Gastroesophageal sphincter (tissue), 4 donors: ENCODE data around the gene USP12. TPM values are rescaled to one million over a fixed set of nuclear protein-coding genes. Genes with fewer than 3 reads are reported as not detected.

Experiments
- ATAC-seq: fragments of 150-250 bp; one replicate; pipeline ENCODE4 v1.9.1; 2016; ENCODE audit warnings: mild to moderate bottlenecking, moderate library complexity
- H3K27ac ChIP-seq, 4 donors: fragments of 200-600 bp; sonication (generic) in 3 of 4; 1 replicate in 3 of 4; 2 replicates in 1 of 4; pipeline ENCODE4 v1.5.1; 2016 to 2019
- H3K27me3 ChIP-seq: fragments of 200-600 bp; sonication (generic); one replicate; pipeline ENCODE4 v1.5.1; 2019
- H3K36me3 ChIP-seq, 2 donors: fragments of 200-600 bp; sonication (generic); one replicate each; pipeline ENCODE4 v1.5.1; 2019; ENCODE audit warnings: control low read depth in 1 of 2
- H3K4me1 ChIP-seq, 3 donors: fragments of 200-600 bp; sonication (generic); 1 replicate in 2 of 3; 2 replicates in 1 of 3; pipeline ENCODE4 v1.5.1; 2016 to 2019; ENCODE audit warnings: control low read depth in 2 of 3
- H3K4me3 ChIP-seq, 2 donors: fragments of 200-600 bp; sonication (generic); one replicate each; pipeline ENCODE4 v1.5.1; 2019; ENCODE audit warnings: mild to moderate bottlenecking in 1 of 2, moderate library complexity in 1 of 2
- H3K9me3 ChIP-seq, 3 donors: fragments of 200-600 bp; sonication (generic); one replicate each; pipeline ENCODE4 v1.5.1; 2017 to 2019; ENCODE audit warnings: control low read depth in 2 of 3
- CTCF ChIP-seq, 4 experiments: fragments of 200-600 bp in 2 of 4; fragments of 450-650 bp in 2 of 4; sonication (generic) in 1 of 4; IDR thresholded peaks; one replicate each; pipeline ENCODE4 v1.5.1; 2017 to 2019; ENCODE audit warnings: antibody characterized with exemption in 4 of 4, mild to moderate bottlenecking in 2 of 4, moderate library complexity in 2 of 4
- EP300 ChIP-seq: sonication (generic); formaldehyde crosslinking; IDR thresholded peaks from one replicate; pipeline ENCODE4 v1.6.1; 2017; ENCODE audit warnings: antibody characterized with exemption, mild to moderate bottlenecking
- POLR2A ChIP-seq, 2 donors: fragments of 450-650 bp; IDR thresholded peaks; one replicate each; pipeline ENCODE4 v1.6.1; 2017; ENCODE audit warnings: antibody characterized with exemption in 2 of 2, mild to moderate bottlenecking in 2 of 2, moderate library complexity in 1 of 2
- POLR2AphosphoS5 ChIP-seq: sonication (generic); formaldehyde crosslinking; IDR thresholded peaks from one replicate; pipeline ENCODE4 v1.6.1; 2017; ENCODE audit warnings: antibody characterized with exemption
- WGBS, 2 donors: methylation state at CpG; one replicate each; pipeline ENCODE4 v1.1.5; 2018; ENCODE audit warnings: low coverage in 1 of 2; 5-methylcytosine and 5-hydroxymethylcytosine counted together
- total RNA-seq, 4 donors: library from RNA; depleted of rRNA; stranded (reverse); fragments of >200 nt; gene quantifications; one replicate each; pipeline ENCODE4 v1.1.0, GENCODE V29; 2016

The USP12 gene
- total RNA-seq, 4 donors from 2014 or later = 55.7 to 116 (median 78.8) TPM

DNA sequence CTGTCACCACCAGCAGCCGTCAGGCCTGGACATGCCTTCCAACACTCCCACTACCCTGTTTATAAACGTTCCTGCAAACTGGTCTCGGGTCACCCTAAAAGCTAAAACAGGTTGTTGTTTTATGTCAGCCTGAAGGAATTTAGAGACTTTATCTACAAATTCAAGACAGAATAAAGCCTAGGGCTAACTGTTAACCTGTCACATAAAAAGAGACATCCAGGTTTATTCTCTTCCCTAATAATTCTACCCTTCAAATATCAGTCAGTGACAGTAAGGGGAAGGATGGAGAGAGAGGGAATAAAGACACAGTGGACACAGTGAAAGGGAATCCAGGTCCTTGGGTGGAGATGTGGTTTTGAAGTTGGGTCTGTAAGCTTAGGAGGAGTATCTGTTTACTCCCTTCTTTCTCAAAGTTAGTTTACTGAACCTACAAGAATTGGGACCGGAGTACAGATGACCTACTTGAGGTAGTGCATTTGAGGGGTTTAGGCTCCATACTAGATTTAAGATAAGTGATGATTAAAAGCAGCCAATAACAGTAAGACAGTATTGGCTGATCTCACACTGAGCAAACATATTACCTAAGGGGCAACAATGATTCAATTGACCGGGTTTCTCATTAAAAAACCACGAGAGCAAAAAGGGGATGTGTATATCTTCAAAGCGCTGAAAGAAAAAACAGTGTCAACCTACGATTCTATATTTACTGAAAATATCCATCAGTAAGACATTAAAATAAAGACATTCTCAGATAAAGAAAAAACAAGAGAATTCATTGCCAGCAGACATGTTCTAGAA, 142.7 kb downstream of the USP12 start:
- 65 to 70% methylated on average over 6 to 8 of the region's 8 CpGs for WGBS, 2 donors
- ATAC-seq = no peak
- Histone ChIP-seq H3K27ac (no peak overlapping the region), H3K36me3 (no peaks in the 10 kb centered on the region), H3K4me3 (no peak overlapping the region), H3K4me1 (peaks cover 0 to 24% (median 0%) of the 10 kb centered on the region in 3 donors), H3K9me3 (no peaks in the 10 kb centered on the region), H3K27me3 (no peaks in the 10 kb centered on the region)
- TF ChIP-seq CTCF (IDR thresholded peaks at IDR 0.05) (no peak), EP300 (no peak), POLR2A (IDR thresholded peaks at IDR 0.05) (no peak), POLR2AphosphoS5 (no peak)

DNA sequence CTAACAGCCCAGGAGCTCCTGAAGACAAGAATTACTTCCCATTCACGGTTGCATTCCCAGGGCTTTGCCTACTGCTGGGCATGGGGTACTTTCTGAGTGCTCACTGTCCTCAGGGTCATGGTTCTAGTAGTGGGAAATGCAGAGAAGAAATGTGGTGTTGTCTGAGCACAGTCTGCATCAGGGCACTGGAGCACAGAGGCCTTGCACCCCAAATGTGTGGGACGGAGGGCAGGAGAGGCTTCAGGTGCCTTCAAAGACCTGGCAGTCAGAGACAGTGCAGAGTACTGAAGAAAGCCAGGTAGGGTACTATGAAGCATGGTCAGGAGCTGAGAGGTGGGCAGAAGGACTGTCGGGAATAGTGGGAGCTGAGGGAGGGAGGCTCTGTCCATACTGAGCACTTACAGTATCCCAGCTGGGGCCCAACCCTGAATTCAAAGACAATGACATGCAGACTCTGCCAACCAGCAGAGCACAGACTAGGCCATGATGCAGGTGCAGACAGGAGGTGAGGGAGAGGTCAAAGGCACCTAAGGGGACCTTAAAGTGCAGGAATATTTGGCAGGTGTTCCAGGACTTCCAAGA, 144.4 kb downstream of the USP12 start:
- H3K36me3 ChIP-seq = no peaks in the 10 kb centered on the region
- H3K27ac ChIP-seq = peak overlapping the region in 2 of 4 donors; percentile 22 to 33
- no peaks in the 10 kb centered on the region for H3K9me3 ChIP-seq
- no peak overlapping the region for H3K4me3 ChIP-seq
- H3K27me3 ChIP-seq = no peaks in the 10 kb centered on the region
- no peak for ATAC-seq
- H3K4me1 ChIP-seq = peaks cover 0 to 41% (median 5%) of the 10 kb centered on the region in 3 donors
- WGBS, 2 donors = 100% methylated on average over 1 to 2 of the region's 3 CpGs
- TF ChIP-seq POLR2AphosphoS5 (no peak), POLR2A (IDR thresholded peaks at IDR 0.05) (no peak), CTCF (IDR thresholded peaks at IDR 0.05) (no peak), EP300 (no peak)

- no peak overlapping the region for H3K4me3 ChIP-seq
- H3K9me3 ChIP-seq = no peaks in the 10 kb centered on the region
- no peak for TF ChIP-seq POLR2AphosphoS5
- TF ChIP-seq CTCF (IDR thresholded peaks at IDR 0.05) = no peak
- no peak for TF ChIP-seq POLR2A (IDR thresholded peaks at IDR 0.05)
- TF ChIP-seq EP300 = no peak
- H3K27me3 ChIP-seq = no peaks in the 10 kb centered on the region
- 76 to 87% methylated on average over 6 of the region's 6 CpGs for WGBS, 2 donors
- H3K27ac ChIP-seq = no peak overlapping the region
- peaks cover 0 to 48% (median 5%) of the 10 kb centered on the region in 3 donors for H3K4me1 ChIP-seq
- ATAC-seq = no peak
- no peaks in the 10 kb centered on the region for H3K36me3 ChIP-seq
These were observed 145.2 kb downstream of the USP12 start for GRCh38 chr13:27026396-27026795.

DNA sequence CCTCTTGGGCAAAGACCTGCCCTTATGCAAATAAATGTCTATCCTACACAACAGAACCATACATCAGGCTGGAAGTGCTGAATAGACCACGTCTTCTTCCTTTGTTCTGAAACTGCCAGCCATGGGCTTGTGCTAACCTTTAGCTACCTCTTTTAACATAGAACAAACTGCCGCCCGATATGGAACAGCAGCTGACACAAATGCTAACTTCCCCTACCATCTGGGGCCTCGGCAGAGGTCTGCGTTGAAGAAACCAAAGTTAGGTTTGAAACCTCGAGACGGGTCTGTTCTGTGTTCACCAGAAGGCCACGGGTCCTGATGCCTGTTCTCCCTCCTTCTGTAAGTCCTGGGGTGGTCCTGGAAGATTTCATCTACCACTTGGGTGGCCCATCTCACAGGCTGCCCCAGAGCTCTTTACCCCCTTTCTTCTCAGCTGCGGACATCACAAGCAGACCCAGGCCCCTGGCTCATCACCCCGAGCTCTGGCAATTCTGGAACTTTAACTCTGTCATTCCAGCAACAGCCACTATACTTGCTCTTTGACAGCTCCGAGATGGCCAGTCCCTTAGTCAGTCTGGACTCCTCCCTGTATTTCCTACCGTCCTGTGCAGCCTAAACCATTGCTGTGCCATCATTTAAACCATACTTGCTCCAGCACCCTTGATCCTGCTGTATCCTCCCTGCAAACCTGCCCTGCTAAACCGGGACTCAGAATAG, 146.7 kb downstream of the USP12 start:
- Histone ChIP-seq H3K36me3 (no peaks in the 10 kb centered on the region), H3K27ac (peak overlapping the region in 3 of 4 donors; percentile 24 to 82 (median 45)), H3K4me3 (no peak overlapping the region), H3K27me3 (no peaks in the 10 kb centered on the region), H3K4me1 (peaks cover 0 to 63% (median 8%) of the 10 kb centered on the region in 3 donors), H3K9me3 (no peaks in the 10 kb centered on the region)
- TF ChIP-seq POLR2AphosphoS5 = no peak
- TF ChIP-seq CTCF (IDR thresholded peaks at IDR 0.05) = no peak
- TF ChIP-seq POLR2A (IDR thresholded peaks at IDR 0.05) = no peak
- no peak for TF ChIP-seq EP300
- 69 to 94% methylated on average over 2 to 12 of the region's 13 CpGs for WGBS, 2 donors
- ATAC-seq = no peak
